ENCODE results near the gene LRRK2.

The LRRK2 gene

DNA sequence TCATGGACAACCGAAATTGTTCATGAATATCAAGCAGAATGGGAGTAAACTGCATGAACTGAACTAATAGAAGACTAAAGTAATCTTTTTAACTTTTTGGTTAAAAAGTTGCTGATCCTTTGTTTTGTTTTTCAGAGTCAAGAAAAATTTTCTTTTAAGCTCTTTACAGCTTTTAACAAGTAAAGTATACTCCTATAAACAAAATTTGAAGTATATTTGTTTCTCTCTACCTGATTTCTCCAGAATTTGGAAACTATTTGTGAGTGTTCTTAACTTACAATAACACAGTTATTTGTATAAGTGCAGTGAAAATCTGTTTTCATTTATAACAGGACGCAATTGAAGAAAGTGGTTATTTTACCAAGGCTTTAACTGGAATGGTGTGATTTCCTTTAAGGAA lies 12.2 kb upstream of the LRRK2 start:
- H4K12ac ChIP-seq (ENCODE audit: low read depth, low read length) = no peak overlapping the region
- DNase-seq = no peak
- H2BK120ac ChIP-seq (ENCODE audit: insufficient read depth, low read length, poor library complexity) = no peak overlapping the region
- H3K9me3 ChIP-seq (ENCODE audit: insufficient read depth, low read depth, low read length) = no peaks in the 10 kb centered on the region
- no CpG with 5 or more reads among the region's 2 CpGs for WGBS (ENCODE audit: extremely low coverage, insufficient coverage, insufficient read length)
- H2BK5ac ChIP-seq (ENCODE audit: low read depth, low read length, poor library complexity) = no peak overlapping the region
- H3K9ac ChIP-seq (ENCODE audit: low read length) = no peak overlapping the region
- H3K4me3 ChIP-seq (ENCODE audit: low read depth, low read length) = no peak overlapping the region
- H2AK5ac ChIP-seq (ENCODE audit: low read length) = no peak overlapping the region
- no peak overlapping the region for H3K14ac ChIP-seq (ENCODE audit: low read length)
- no peak overlapping the region for H4K91ac ChIP-seq (ENCODE audit: low read depth, low read length)
- no peak overlapping the region for H3K23ac ChIP-seq (ENCODE audit: low read length)
- H2BK12ac ChIP-seq (ENCODE audit: low read length) = no peak overlapping the region
- H3K27ac ChIP-seq (ENCODE audit: low read depth, low read length) = no peak overlapping the region
- no peaks in the 10 kb centered on the region for H3K27me3 ChIP-seq (ENCODE audit: insufficient read depth, low read length)
- H3K4ac ChIP-seq (ENCODE audit: low read depth, low read length) = no peak overlapping the region
- no peaks in the 10 kb centered on the region for H3K79me1 ChIP-seq (ENCODE audit: low read length)
- no peaks in the 10 kb centered on the region for H3K36me3 ChIP-seq (ENCODE audit: control insufficient read depth in 1 of 2, insufficient read depth in 2 of 2, low read length in 2 of 2)
- H3K4me2 ChIP-seq (ENCODE audit: low read length) = no peak overlapping the region
- no peak overlapping the region for H2AFZ ChIP-seq (ENCODE audit: insufficient read depth, low read length, poor library complexity)
- no peaks in the 10 kb centered on the region for H3K79me2 ChIP-seq (ENCODE audit: control insufficient read depth, insufficient read depth, low read length, poor library complexity)
- H4K8ac ChIP-seq (ENCODE audit: low read depth, low read length) = no peak overlapping the region
- H3K4me1 ChIP-seq (ENCODE audit: control insufficient read depth in 1 of 2, insufficient read depth in 2 of 2, low read length in 2 of 2) = no peaks in the 10 kb centered on the region
- H3K18ac ChIP-seq (ENCODE audit: low read length) = no peak overlapping the region

- H2BK120ac ChIP-seq (ENCODE audit: insufficient read depth, low read length, poor library complexity) = no peak overlapping the region
- H3K36me3 ChIP-seq (ENCODE audit: control insufficient read depth in 1 of 2, insufficient read depth in 2 of 2, low read length in 2 of 2) = no peaks in the 10 kb centered on the region
- no peak overlapping the region for H3K4me2 ChIP-seq (ENCODE audit: low read length)
- H3K14ac ChIP-seq (ENCODE audit: low read length) = no peak overlapping the region
- no peak overlapping the region for H3K18ac ChIP-seq (ENCODE audit: low read length)
- H2BK5ac ChIP-seq (ENCODE audit: low read depth, low read length, poor library complexity) = no peak overlapping the region
- H3K23ac ChIP-seq (ENCODE audit: low read length) = no peak overlapping the region
- no peak overlapping the region for H3K9ac ChIP-seq (ENCODE audit: low read length)
- WGBS (ENCODE audit: extremely low coverage, insufficient coverage, insufficient read length) = no CpG with 5 or more reads among the region's 1 CpG
- H2BK12ac ChIP-seq (ENCODE audit: low read length) = no peak overlapping the region
- H4K8ac ChIP-seq (ENCODE audit: low read depth, low read length) = no peak overlapping the region
- no peak overlapping the region for H4K91ac ChIP-seq (ENCODE audit: low read depth, low read length)
- no peak overlapping the region for H2AK5ac ChIP-seq (ENCODE audit: low read length)
- H2AFZ ChIP-seq (ENCODE audit: insufficient read depth, low read length, poor library complexity) = no peak overlapping the region
- no peaks in the 10 kb centered on the region for H3K79me1 ChIP-seq (ENCODE audit: low read length)
- H3K4me1 ChIP-seq (ENCODE audit: control insufficient read depth in 1 of 2, insufficient read depth in 2 of 2, low read length in 2 of 2) = no peaks in the 10 kb centered on the region
- no peaks in the 10 kb centered on the region for H3K79me2 ChIP-seq (ENCODE audit: control insufficient read depth, insufficient read depth, low read length, poor library complexity)
- H4K12ac ChIP-seq (ENCODE audit: low read depth, low read length) = no peak overlapping the region
- no peaks in the 10 kb centered on the region for H3K27me3 ChIP-seq (ENCODE audit: insufficient read depth, low read length)
- H3K9me3 ChIP-seq (ENCODE audit: insufficient read depth, low read depth, low read length) = no peaks in the 10 kb centered on the region
- no peak overlapping the region for H3K4ac ChIP-seq (ENCODE audit: low read depth, low read length)
- DNase-seq = no peak
- H3K4me3 ChIP-seq (ENCODE audit: low read depth, low read length) = no peak overlapping the region
- no peak overlapping the region for H3K27ac ChIP-seq (ENCODE audit: low read depth, low read length)
Observed at GRCh38 chr12:40215982-40216381, 8.8 kb upstream of the LRRK2 start.

DNA sequence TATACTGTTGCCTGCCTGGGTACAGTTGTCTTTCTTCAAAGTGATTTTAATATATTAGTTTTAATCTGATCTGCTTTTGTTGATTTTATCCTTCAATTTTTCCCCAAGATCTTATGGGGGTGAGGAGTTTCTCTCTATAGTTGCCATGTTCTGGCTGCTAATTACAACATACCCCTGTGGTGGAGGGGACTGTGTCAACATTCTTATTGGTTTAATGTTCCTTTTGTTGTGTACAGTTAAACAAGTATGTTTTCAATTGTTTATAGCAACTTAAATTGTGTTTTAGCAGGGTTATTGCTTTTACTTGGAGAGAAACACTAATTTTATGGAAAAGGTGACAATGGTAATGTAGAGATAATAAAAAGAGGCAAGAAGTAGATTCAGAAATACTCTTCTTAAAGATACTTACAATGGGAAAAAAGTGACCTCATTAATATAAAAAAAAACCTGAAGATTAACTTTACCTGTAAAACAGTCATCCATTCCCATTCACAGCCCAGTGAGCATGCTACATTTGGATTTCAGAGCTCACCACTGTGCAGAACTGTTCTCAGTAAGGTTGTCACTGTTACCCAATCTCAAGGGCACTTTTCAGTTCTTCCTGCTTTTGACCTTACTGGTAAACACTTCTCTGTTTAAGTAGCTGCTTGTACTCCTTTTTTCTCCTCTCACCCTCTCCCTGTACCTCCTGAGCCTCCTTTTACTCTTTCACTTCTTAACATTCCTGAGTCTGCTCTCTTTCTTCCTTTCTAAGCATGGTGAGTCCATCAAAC lies 8.1 kb upstream of the LRRK2 start:
- Histone ChIP-seq H2BK120ac (ENCODE audit: insufficient read depth, low read length, poor library complexity) (no peak overlapping the region), H2AFZ (ENCODE audit: insufficient read depth, low read length, poor library complexity) (no peak overlapping the region), H3K23ac (ENCODE audit: low read length) (no peak overlapping the region), H4K8ac (ENCODE audit: low read depth, low read length) (no peak overlapping the region), H3K14ac (ENCODE audit: low read length) (no peak overlapping the region), H3K18ac (ENCODE audit: low read length) (no peak overlapping the region), H3K36me3 (ENCODE audit: control insufficient read depth in 1 of 2, insufficient read depth in 2 of 2, low read length in 2 of 2) (no peaks in the 10 kb centered on the region), H3K4me2 (ENCODE audit: low read length) (no peak overlapping the region), H2AK5ac (ENCODE audit: low read length) (no peak overlapping the region), H4K91ac (ENCODE audit: low read depth, low read length) (no peak overlapping the region), H3K4me3 (ENCODE audit: low read depth, low read length) (no peak overlapping the region), H3K9ac (ENCODE audit: low read length) (no peak overlapping the region), H3K9me3 (ENCODE audit: insufficient read depth, low read depth, low read length) (no peaks in the 10 kb centered on the region), H3K4me1 (ENCODE audit: control insufficient read depth in 1 of 2, insufficient read depth in 2 of 2, low read length in 2 of 2) (no peaks in the 10 kb centered on the region), H3K27me3 (ENCODE audit: insufficient read depth, low read length) (no peaks in the 10 kb centered on the region), H2BK5ac (ENCODE audit: low read depth, low read length, poor library complexity) (no peak overlapping the region), H4K12ac (ENCODE audit: low read depth, low read length) (no peak overlapping the region), H3K79me1 (ENCODE audit: low read length) (no peaks in the 10 kb centered on the region), H2BK12ac (ENCODE audit: low read length) (no peak overlapping the region), H3K79me2 (ENCODE audit: control insufficient read depth, insufficient read depth, low read length, poor library complexity) (no peaks in the 10 kb centered on the region), H3K27ac (ENCODE audit: low read depth, low read length) (no peak overlapping the region), H3K4ac (ENCODE audit: low read depth, low read length) (no peak overlapping the region)
- DNase-seq = no peak

DNA sequence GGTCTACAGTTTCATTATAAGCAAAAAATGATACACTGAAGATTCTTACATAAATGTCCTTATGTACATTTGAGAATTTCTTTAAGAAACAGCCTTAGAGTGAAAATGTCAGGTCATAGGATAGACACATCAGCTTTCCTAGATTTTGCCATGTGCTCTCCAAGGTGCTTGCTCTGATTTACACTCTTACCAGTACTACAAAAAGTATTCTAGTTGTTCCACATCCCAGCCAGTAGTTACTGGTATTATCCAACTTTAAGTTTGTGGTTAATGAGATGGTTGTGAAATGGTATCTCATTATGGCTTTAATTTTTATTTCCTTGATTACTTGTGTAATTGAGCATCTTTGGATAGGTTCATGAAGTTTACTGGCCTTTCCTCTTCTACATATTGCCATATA lies 5.0 kb upstream of the LRRK2 start:
- no peaks in the 10 kb centered on the region for H3K4me1 ChIP-seq (ENCODE audit: control insufficient read depth in 1 of 2, insufficient read depth in 2 of 2, low read length in 2 of 2)
- DNase-seq = no peak
- no peak overlapping the region for H2BK12ac ChIP-seq (ENCODE audit: low read length)
- no peak overlapping the region for H3K9ac ChIP-seq (ENCODE audit: low read length)
- peaks cover 6% of the 10 kb centered on the region for H3K27me3 ChIP-seq (ENCODE audit: insufficient read depth, low read length)
- H3K23ac ChIP-seq (ENCODE audit: low read length) = no peak overlapping the region
- no peak overlapping the region for H2BK120ac ChIP-seq (ENCODE audit: insufficient read depth, low read length, poor library complexity)
- H4K91ac ChIP-seq (ENCODE audit: low read depth, low read length) = no peak overlapping the region
- H3K4me3 ChIP-seq (ENCODE audit: low read depth, low read length) = no peak overlapping the region
- no peak overlapping the region for H4K8ac ChIP-seq (ENCODE audit: low read depth, low read length)
- no peaks in the 10 kb centered on the region for H3K79me2 ChIP-seq (ENCODE audit: control insufficient read depth, insufficient read depth, low read length, poor library complexity)
- no peak overlapping the region for H3K18ac ChIP-seq (ENCODE audit: low read length)
- no peak overlapping the region for H2AK5ac ChIP-seq (ENCODE audit: low read length)
- H3K36me3 ChIP-seq (ENCODE audit: control insufficient read depth in 1 of 2, insufficient read depth in 2 of 2, low read length in 2 of 2) = no peaks in the 10 kb centered on the region
- no peak overlapping the region for H4K12ac ChIP-seq (ENCODE audit: low read depth, low read length)
- H3K9me3 ChIP-seq (ENCODE audit: insufficient read depth, low read depth, low read length) = no peaks in the 10 kb centered on the region
- H3K4me2 ChIP-seq (ENCODE audit: low read length) = no peak overlapping the region
- H3K27ac ChIP-seq (ENCODE audit: low read depth, low read length) = no peak overlapping the region
- H3K79me1 ChIP-seq (ENCODE audit: low read length) = no peaks in the 10 kb centered on the region
- no peak overlapping the region for H2BK5ac ChIP-seq (ENCODE audit: low read depth, low read length, poor library complexity)
- H2AFZ ChIP-seq (ENCODE audit: insufficient read depth, low read length, poor library complexity) = no peak overlapping the region
- no peak overlapping the region for H3K4ac ChIP-seq (ENCODE audit: low read depth, low read length)
- H3K14ac ChIP-seq (ENCODE audit: low read length) = no peak overlapping the region

All from trophoblast cell (in vitro differentiated cells and primary cell).